ENCODE measurements around the gene CASR.
A peak's percentile ranks its signal among the peaks of the same experiment; 100 is the strongest.
"Not testable (repeated sequence)": the region's sequence is repeated elsewhere in the genome, so short reads cannot be mapped to it uniquely, and the experiment has no call there.

The CASR gene

GRCh38 chr3:122183521-122183892, at the start of gene CASR:
Gene CASR, plus strand, starts transcription at chr3:122183668. Its CDS starts 70,522 bp downstream, at chr3:122254190.
- DNase-seq: no peak

- no peak for DNase-seq
Observed at GRCh38 chr3:122146466-122146865, 37.0 kb upstream of the CASR start.

- DNase-seq: no peak
Observed at GRCh38 chr3:122148941-122149627, 34.4 kb upstream of the CASR start.

GRCh38 chr3:122151480-122151879, 32.0 kb upstream of the CASR start:
- DNase-seq: no peak

GRCh38 chr3:122164983-122165382, 18.5 kb upstream of the CASR start:
- not testable (repeated sequence) for DNase-seq

- DNase-seq: no peak
Observed at GRCh38 chr3:122167630-122168029, 15.8 kb upstream of the CASR start.

- DNase-seq: no peak
Observed at GRCh38 chr3:122168044-122168443, 15.4 kb upstream of the CASR start.

- no peak for DNase-seq
Observed at GRCh38 chr3:122169911-122170310, 13.6 kb upstream of the CASR start.

GRCh38 chr3:122171361-122171760, 12.1 kb upstream of the CASR start:
- DNase-seq: not testable (repeated sequence)

GRCh38 chr3:122178711-122179110, 4.8 kb upstream of the CASR start:
- DNase-seq: no peak

- DNase-seq: no peak
Observed at GRCh38 chr3:122183893-122184590, 574 bp downstream of the CASR start.

GRCh38 chr3:122184591-122184929, 1.1 kb downstream of the CASR start:
- DNase-seq: no peak

GRCh38 chr3:122186372-122186771, 2.9 kb downstream of the CASR start:
- peak; percentile 60 for DNase-seq

GRCh38 chr3:122188737-122189136, 5.3 kb downstream of the CASR start:
- no peak for DNase-seq

GRCh38 chr3:122189357-122189756, 5.9 kb downstream of the CASR start:
- DNase-seq: peak; percentile 15

- no peak for DNase-seq
Observed at GRCh38 chr3:122190525-122190924, 7.1 kb downstream of the CASR start.

GRCh38 chr3:122198966-122199365, 15.5 kb downstream of the CASR start:
- no peak for DNase-seq

- no peak for DNase-seq
Observed at GRCh38 chr3:122199552-122199951, 16.1 kb downstream of the CASR start.

- peak; percentile 97 for DNase-seq
Observed at GRCh38 chr3:122200661-122201060, 17.2 kb downstream of the CASR start.

GRCh38 chr3:122201476-122201875, 18.0 kb downstream of the CASR start:
- not testable (repeated sequence) for DNase-seq

GRCh38 chr3:122208579-122208978, 25.1 kb downstream of the CASR start:
- no peak for DNase-seq

- DNase-seq: no peak
Observed at GRCh38 chr3:122213650-122214049, 30.2 kb downstream of the CASR start.

GRCh38 chr3:122214711-122215110, 31.2 kb downstream of the CASR start:
- no peak for DNase-seq

- no peak for DNase-seq
Observed at GRCh38 chr3:122215592-122216298, 32.3 kb downstream of the CASR start.

Measured in NCI-H1105 treated with DMSO at 0.1 percent for 48 hours (cell line).